GM21528 (cell line): ENCODE data around the gene SETD5.

Experiments used
- ATAC-seq: cut with Tn5 transposase; IDR thresholded peaks from one replicate; pipeline ENCODE4 v1.9.1; 2021; ENCODE audit warnings: mild to moderate bottlenecking, moderate library complexity; ENCODE audit not compliant: unreplicated experiment, low FRiP score

Gene SETD5

DNA sequence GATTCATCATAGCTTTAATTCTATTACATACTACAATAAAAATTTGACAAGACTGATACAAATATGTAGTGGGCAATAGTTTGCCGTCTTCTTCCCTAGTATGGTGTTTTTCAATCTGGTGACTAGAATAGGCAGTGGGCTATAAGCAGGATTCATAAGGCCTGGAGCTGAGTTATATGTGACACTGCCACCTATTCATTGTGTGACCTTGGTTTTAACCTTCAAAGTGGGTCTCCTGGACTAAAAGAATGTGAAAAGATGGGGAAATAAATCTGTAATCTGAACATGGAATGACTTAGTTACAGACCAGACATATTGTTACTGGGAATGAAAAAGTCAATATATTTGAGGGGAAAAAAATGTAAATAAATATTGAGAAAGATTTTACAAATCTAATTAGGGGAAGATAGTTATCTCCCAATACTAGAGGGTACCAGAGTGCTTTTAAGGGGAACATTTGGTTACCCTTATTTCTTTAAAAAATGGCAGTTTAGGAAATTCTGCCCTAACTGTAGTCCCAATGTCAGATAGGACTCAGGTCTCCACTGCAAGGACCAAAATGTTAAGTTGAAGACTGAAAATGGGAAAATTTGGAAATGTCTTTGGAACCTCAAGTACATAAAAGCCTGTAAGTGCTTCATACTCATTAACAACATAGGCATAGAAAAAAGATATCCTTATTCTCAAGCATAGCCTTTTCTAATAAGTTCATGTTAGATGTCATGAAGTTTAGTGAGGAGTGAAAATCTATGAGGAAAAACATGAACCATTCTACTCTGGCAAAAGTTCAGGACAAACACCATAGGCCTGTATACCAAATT is 10.7 kb upstream of the SETD5 start:
- no peak for ATAC-seq

DNA sequence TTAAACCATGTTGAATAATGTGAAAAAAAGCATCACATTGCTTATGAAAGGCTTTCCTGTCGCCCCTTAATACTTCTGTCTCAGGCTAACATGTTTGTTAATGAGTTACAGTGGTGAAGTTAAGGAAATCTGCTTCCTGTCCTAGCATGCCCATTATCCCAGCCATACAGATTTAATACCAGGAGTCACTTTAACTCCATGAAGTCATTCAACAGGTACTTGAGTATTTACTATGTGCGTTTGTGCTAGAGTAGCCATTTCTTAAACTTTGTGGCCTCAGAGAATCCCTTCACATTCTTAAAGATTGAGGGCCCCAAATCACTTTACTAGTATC is 10.1 kb upstream of the SETD5 start:
- no peak for ATAC-seq

DNA sequence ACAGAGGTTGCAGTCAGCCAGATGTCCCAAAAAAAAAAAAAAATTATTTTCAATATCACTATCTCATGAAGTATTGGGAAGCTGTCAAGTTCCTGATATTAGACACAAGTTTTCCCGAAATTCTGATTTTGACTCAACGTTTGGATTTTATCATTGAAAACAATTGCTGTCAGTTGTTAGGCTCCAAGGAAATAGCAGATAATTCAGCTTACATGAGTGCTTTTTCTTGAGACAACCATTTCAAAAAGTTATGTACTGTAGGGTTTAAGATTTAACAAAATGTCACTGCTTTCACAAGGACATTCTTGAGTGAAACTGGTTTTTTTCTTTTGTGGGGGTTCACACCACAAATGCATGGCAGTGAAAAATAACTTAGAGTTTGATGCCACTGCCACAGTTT is 9.3 kb upstream of the SETD5 start:
- ATAC-seq: no peak

- no peak for ATAC-seq
Observed at GRCh38 chr3:9388562-9389272, 8.7 kb upstream of the SETD5 start.

DNA sequence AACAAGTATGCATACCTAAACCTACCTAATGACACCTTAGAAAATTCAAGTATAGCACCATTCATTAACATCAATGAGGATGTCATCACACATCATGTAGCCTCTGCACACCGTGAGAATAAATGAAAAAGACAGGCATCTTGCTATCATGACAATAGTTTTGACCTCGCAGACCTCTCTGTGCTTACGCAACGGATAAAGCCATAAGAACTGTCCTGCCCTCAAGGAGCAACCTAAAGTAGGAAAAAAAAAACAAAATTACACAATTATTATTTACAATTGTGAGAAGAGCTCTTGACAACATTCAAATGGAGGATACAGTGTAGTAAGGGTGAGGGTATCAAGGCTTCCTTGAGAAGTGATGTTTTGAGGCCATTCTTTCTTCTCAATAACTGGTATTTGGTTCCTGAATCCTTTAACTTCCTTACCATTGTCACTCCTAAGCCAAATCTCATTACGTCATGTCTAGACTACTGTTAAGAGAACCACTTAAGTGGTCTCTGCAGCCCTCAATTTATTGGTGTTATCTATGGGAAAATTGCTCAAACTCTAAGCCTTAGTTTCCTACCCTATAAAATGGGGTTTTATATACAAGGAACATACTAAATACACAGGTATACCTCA is 7.0 kb upstream of the SETD5 start:
- ATAC-seq: no peak

DNA sequence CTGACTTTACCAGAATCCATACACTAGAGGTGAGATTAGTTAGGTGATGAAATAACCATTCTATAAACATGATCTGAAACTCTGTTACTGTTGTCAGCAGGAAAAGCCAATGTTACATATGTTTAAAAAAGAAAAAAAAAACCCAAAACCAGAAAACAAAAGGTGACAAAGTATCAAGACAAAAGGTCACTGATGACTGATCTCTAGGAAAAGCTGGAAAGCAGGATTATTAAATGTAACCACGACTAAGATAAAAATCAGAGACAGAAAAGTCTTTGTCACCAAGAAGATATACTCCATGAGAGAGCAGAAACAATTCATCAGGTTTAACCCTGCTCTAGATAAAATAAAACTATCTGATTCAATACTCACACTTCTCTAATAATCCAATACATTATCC is 5.4 kb upstream of the SETD5 start:
- no peak for ATAC-seq

- ATAC-seq: no peak
Observed at GRCh38 chr3:9395570-9396300, 1.7 kb upstream of the SETD5 start.

GRCh38 chr3:9396301-9396631 is 1.1 kb upstream of the SETD5 start:
- peak; percentile 34 for ATAC-seq

- peak; percentile 77 for ATAC-seq
Observed at GRCh38 chr3:9396632-9397331, 633 bp upstream of the SETD5 start.

DNA sequence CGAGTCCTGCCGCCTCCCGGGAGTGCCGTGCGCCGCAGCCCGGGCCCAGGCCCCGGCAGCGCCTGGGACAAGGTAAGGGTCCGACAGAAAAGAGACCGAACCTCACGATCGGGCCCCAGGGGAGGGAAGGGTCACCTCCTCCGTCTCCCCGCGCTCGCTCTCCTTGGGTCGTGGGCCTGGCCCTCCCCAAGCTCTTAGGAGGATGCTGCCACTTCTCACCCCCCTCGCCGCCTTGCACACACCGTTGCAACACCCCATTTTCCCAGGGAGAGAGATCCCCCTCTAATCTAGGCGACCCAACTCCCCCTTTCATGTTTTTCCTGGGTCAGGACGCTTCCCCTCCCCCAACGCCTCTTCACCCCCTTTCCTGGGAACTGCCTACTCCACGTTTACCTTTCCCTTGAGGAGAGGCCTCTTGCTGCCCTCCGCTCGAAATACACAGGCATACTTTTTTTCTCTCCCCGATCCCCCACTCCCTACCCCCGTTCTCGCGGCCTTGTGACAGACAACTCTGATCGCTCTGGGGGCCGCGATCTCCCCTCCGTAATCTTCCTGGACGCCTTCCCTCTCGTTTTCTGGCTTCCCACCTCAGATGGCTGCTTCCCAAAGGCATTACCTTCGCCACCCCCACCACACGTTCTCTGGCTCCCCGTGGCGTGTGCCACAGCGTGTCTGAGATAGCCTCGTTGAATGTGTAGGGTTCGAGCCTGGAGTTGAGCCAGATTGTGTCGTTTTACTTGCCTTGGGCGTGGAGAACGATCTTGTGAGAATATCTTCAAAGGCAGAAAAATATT is 688 bp downstream of the SETD5 start:
- no peak for ATAC-seq

GRCh38 chr3:9398700-9399336 is 1.4 kb downstream of the SETD5 start:
- ATAC-seq: no peak

- no peak for ATAC-seq
Observed at GRCh38 chr3:9399337-9399703, 1.9 kb downstream of the SETD5 start.

- ATAC-seq: no peak
Observed at GRCh38 chr3:9399746-9400145, 2.3 kb downstream of the SETD5 start.

- ATAC-seq: no peak
Observed at GRCh38 chr3:9400616-9401015, 3.2 kb downstream of the SETD5 start.

DNA sequence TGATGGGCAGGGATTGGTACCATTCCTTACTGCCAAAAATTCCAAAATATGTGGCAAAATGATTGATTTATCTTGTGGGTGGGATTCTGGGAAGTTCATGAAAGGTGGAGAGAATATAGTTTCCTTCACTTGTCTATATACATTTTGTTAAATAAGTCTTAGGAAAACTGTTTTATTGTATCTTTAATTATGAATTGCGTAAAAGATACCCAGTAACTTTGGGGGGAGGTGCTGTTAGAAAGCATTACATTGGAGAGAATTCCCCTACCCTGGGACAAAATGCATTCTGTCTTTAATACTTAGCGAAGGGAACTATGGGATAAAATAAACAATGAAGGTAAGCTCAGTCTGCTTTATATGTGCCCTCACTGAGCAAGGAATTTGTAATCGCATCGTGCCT is 4.6 kb downstream of the SETD5 start:
- ATAC-seq: no peak

DNA sequence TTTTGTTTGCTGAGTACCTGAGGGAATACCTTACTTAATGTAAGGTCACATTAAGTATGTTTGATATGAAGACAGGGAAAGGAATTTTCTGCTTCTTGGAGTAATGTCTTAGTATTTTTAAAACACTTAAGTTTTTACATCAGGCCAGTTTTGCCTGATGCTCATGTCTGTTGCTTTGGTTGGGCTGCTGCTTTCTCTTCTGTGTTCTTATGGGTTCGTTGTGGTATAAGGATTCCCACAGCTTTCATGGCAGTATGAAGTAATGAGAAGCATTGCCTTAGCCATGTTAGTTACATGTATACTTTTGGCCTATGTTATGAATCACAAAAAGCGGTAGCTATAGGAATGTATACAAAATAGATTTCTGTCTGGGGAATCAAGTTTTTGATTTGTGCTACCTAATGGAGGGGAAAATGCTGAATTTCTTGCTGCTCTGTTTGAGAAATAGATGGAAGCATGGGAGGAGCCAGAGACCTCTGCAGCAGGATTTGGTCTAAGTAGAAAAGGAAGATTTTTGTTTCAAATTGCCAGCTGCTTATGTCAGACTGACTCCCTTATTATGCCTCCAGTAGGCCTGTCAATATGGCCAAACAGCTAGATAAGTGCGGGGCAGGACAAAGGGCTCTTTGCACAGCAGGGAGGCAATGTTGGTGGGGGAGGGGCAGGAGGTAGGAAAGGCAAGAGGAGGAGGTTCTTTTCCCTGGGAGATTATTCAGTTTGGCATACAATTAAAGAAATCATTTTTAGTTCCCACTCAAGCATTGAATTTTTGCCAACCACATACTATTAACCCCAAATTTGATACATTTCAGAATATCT is 5.2 kb downstream of the SETD5 start:
- ATAC-seq: no peak

DNA sequence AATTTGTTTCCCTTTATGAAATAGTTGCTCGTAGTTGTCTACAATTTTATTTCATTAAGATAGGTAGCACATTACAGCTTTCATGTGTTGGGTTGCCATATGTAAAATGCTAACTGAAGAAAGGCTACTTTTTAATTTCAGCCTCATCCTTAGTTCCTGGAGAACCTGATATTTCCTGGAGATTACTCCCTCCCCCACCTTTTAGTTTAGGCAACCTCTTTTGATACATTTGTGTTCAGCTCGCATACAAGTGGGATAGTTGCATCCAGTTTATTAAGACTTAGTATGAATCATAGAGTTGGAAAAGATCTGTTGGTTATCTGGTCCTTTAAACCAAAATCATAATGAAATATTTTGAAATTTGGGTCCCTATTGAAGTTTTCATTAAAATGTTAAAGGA is 6.0 kb downstream of the SETD5 start:
- no peak for ATAC-seq

GRCh38 chr3:9404680-9405079 is 7.3 kb downstream of the SETD5 start:
- ATAC-seq: no peak

DNA sequence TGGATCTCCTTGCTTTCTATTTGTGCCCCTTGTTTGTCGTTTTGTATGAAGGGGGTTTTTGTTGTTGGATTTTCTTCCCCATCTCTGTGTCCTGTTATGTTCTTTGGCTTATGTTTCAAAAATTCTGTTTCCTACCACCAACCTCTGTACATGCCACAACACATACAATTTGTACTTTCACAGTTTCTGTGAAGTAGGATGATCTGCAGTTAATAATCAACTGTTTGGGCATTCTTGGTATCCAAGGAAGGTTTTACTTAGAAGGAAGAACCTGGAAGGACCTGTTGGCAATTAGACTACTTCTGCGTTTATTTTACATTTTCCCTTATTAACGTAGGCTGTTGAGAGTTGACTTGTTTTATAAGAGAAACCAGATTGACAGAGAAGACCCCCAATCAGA is 8.3 kb downstream of the SETD5 start:
- no peak for ATAC-seq
